WERI-Rb-1 (cell line): Measurements from ENCODE around the gene TYW1B.
"Not testable (repeated sequence)": the region's sequence is repeated elsewhere in the genome, so short reads cannot be mapped to it uniquely, and the experiment has no call there.

Experiments used
- DNase-seq: peaks from one replicate; pipeline ENCODE4 v3.0.0-alpha.2; 2020
- H3K27ac ChIP-seq: fragments of 250-450 bp; sonication (Bioruptor Pico); 2 replicates; pipeline ENCODE4 v1.5.1; 2020; ENCODE audit warnings: mild to moderate bottlenecking, moderate library complexity
- H3K27me3 ChIP-seq: fragments of 250-450 bp; sonication (Bioruptor Pico); 2 replicates; pipeline ENCODE4 v1.5.1; 2021; ENCODE audit warnings: mild to moderate bottlenecking, low read depth, moderate library complexity; ENCODE audit not compliant: insufficient read depth, severe bottlenecking
- H3K36me3 ChIP-seq: fragments of 250-450 bp; sonication (Bioruptor Pico); 2 replicates; pipeline ENCODE4 v1.5.1; 2020; ENCODE audit warnings: mild to moderate bottlenecking, moderate library complexity
- H3K4me3 ChIP-seq: 2 replicates; pipeline ENCODE4 v1.5.1; 2011; ENCODE audit warnings: low read depth, mild to moderate bottlenecking, control low read depth, low read length
- H3K9me3 ChIP-seq: fragments of 250-450 bp; sonication (Bioruptor Pico); 2 replicates; pipeline ENCODE4 v1.5.1; 2021; ENCODE audit warnings: mild to moderate bottlenecking, moderate library complexity; ENCODE audit not compliant: severe bottlenecking
- TF ChIP-seq, protein P1 (sequence below): IDR thresholded peaks from 2 replicates; pipeline ENCODE4 v1.5.1; 2011; ENCODE audit warnings: low read depth, mild to moderate bottlenecking, control low read depth, inconsistent platforms, low read length

Gene TYW1B

GRCh38 chr7:72674394-72674793 lies 153.6 kb downstream of the TYW1B start:
- H3K27ac ChIP-seq = no peak overlapping the region
- DNase-seq = no peak
- H3K4me3 ChIP-seq = no peak overlapping the region
- TF ChIP-seq, protein P1, sequence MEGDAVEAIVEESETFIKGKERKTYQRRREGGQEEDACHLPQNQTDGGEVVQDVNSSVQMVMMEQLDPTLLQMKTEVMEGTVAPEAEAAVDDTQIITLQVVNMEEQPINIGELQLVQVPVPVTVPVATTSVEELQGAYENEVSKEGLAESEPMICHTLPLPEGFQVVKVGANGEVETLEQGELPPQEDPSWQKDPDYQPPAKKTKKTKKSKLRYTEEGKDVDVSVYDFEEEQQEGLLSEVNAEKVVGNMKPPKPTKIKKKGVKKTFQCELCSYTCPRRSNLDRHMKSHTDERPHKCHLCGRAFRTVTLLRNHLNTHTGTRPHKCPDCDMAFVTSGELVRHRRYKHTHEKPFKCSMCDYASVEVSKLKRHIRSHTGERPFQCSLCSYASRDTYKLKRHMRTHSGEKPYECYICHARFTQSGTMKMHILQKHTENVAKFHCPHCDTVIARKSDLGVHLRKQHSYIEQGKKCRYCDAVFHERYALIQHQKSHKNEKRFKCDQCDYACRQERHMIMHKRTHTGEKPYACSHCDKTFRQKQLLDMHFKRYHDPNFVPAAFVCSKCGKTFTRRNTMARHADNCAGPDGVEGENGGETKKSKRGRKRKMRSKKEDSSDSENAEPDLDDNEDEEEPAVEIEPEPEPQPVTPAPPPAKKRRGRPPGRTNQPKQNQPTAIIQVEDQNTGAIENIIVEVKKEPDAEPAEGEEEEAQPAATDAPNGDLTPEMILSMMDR = no peak
- H3K27me3 ChIP-seq = no peaks in the 10 kb centered on the region
- no peaks in the 10 kb centered on the region for H3K36me3 ChIP-seq
- H3K9me3 ChIP-seq = no peaks in the 10 kb centered on the region

- not testable (repeated sequence) for H3K27ac ChIP-seq, H3K9me3 ChIP-seq, DNase-seq, H3K36me3 ChIP-seq, H3K4me3 ChIP-seq, H3K27me3 ChIP-seq
Observed at GRCh38 chr7:72670850-72671249, 157.2 kb downstream of the TYW1B start.

DNA sequence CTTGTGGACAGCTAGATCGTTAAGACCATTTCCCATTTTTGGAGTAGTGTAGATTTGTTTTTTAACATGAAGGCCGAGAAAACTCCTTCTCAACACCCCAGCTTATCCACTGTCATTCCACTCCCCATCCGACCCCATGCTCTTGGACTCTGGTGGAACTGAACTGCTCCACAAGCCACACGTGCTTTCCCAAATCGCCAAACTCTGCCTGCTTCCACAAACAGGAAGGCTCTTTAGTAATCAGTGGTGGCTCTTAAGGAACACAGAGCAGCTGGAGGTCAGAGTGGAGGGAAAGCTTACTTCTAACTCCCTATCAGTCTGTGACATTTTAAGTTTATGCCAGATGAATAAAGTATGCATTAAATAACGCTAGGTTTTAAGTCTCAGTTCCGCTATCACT lies 159.6 kb downstream of the TYW1B start:
- H3K27ac ChIP-seq, H3K36me3 ChIP-seq, H3K9me3 ChIP-seq, H3K4me3 ChIP-seq, H3K27me3 ChIP-seq, DNase-seq: not testable (repeated sequence)

DNA sequence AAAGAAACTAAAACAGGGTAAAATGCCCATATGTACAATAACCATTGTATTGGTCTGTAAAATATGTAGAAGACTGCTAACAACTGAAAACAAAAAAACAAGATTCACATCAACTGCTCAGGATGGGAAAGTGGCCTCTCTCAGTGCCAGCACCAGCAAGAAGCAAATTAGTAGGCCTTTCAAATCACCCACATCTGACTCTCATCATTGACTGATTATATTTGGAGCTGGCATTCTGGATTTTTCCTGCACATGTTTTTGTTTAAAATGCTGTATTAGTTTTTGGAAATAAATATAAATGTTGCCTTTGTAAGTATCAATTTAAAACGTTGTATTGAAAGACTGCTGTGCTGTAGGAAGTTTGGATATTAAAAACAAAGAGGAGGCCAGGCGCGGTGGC lies 161.0 kb downstream of the TYW1B start:
- DNase-seq, H3K9me3 ChIP-seq, H3K4me3 ChIP-seq, H3K36me3 ChIP-seq, H3K27ac ChIP-seq, H3K27me3 ChIP-seq: not testable (repeated sequence)

DNA sequence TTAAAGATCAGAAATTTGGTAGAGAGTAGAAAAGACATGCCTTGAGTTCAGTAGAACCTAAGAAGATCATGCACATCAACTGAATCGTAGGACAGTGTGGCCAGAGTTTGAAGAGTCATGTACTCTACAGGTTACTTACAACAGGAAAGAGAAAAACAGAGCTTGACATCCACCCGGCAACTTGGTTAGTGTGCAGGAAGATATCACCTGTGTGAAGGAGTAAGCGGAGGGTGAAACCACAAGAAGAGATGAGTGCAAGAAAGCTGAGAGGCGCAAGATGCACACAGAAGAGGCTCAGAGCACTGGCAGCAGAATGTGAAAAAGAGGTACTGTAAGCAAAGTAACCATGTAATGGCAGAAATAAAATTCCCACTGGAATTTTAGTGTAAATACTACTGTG lies 179.4 kb downstream of the TYW1B start:
- not testable (repeated sequence) for H3K36me3 ChIP-seq, DNase-seq, H3K27me3 ChIP-seq, H3K27ac ChIP-seq, H3K9me3 ChIP-seq, H3K4me3 ChIP-seq

DNA sequence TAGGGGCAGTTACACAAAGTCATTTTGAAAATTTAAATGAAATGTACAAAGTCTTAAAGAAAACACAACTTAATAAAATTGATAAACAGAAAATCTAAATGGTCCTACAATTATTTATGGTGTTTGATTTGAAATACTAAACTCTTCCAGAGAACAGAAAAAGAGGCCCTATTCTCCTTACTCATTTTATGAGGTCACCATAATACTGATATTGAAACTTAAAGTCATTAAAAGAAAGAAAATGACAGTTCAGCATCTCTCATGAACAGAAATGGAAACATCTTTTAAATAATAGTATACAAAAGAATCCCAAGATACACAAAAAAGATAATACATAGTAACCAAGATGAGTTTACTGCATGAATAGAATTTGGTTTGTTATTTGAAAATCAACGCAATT lies 184.3 kb downstream of the TYW1B start:
- H3K27me3 ChIP-seq, DNase-seq, H3K27ac ChIP-seq, H3K36me3 ChIP-seq, H3K4me3 ChIP-seq, H3K9me3 ChIP-seq: not testable (repeated sequence)

DNA sequence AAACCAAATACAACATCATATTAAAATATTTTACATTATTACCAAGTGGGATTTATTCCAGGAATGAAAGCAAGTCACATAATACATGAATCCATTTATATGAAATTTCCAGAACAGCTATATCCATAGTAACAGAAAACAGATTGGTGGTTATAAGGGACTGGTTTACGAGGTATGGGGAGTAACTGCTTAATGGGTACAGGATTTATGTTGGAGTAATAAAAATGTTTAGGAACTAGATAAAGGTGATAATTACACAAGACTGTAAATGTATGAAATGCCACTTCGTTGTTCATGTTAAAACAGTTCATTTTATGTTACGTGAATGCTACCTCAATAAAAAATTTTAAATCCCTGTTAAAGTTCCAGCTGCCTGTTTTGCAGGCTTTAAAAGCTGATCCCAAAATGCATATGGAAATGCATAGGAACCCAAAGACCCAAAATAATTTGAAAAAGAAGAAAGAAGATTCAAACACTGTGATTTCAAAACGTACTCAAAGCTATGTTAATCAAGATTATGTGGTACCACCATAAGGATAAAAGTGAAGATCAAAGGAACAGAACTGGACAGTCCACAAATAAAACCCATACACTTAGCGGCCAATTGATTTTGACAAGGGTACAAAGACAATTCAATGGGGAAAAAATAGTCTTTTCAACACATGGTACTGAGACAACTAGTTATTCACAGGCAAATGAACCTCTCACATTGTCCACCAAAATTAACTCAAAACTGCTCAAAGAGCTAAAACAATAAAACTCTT lies 186.3 kb downstream of the TYW1B start:
- not testable (repeated sequence) for H3K36me3 ChIP-seq, H3K27ac ChIP-seq, H3K9me3 ChIP-seq, H3K27me3 ChIP-seq, H3K4me3 ChIP-seq, DNase-seq

DNA sequence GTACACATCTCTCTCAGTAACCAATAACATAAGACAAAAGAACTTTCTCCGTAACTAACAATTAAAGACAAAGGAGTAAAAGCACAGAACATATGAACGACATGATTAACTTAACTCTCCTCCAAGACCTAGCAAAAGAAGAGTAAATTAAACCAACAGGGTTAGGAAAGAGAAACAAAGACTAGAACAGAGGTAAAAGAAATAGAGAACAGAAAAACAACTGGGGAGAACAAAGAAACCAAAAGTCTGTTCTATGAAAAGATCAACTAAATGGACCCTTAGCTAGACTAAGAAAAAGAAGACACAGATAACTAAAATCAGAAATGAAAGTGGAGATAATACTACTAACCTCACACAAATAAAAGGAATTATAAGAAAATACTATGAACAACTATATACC lies 187.3 kb downstream of the TYW1B start:
- not testable (repeated sequence) for DNase-seq, H3K27ac ChIP-seq, H3K9me3 ChIP-seq, H3K4me3 ChIP-seq, H3K36me3 ChIP-seq, H3K27me3 ChIP-seq

DNA sequence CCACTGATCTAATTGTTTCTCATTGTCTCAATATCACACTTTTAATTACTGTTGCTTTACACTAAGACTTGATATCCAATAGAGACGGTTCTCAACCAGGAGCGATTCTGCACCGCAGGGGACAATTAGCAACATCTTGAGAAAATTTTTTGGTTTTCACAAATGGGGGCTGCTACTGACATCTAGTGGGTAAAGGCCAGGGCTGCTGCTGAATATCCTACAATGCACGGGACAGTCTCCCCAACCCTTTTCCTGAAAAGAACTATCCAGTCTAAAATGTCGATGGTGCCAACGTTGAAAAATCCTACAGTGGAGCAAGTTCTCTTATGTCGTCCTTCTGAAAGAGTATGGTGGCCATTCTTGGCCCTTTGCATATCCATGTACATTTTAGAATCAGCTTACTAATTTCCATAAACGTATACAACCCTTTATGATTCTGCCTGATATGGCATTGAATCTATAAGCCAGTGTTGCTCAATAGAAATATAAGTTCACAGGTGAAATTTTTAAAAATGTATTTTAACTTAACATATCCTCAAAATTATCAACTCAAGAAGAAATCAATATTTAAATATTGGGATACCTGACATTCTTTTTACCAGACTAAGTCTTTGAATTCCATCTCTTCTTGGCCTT lies 192.6 kb downstream of the TYW1B start:
- TF ChIP-seq, protein P1 = 0 out of 2 replicates have a peak, but pooled peaks have one; percentile 18
- H3K27me3 ChIP-seq, H3K4me3 ChIP-seq, H3K9me3 ChIP-seq, DNase-seq, H3K27ac ChIP-seq, H3K36me3 ChIP-seq: not testable (repeated sequence)

- H3K27ac ChIP-seq, H3K9me3 ChIP-seq, H3K27me3 ChIP-seq, H3K4me3 ChIP-seq, H3K36me3 ChIP-seq: not testable (repeated sequence)
- DNase-seq = peak; percentile 39
Observed at GRCh38 chr7:72632765-72633292, 195.2 kb downstream of the TYW1B start.

GRCh38 chr7:72628375-72628774 lies 199.6 kb downstream of the TYW1B start:
- DNase-seq, H3K27ac ChIP-seq, H3K4me3 ChIP-seq, H3K36me3 ChIP-seq, H3K27me3 ChIP-seq, H3K9me3 ChIP-seq: not testable (repeated sequence)

GRCh38 chr7:72626428-72627011 lies 201.5 kb downstream of the TYW1B start:
- not testable (repeated sequence) for H3K36me3 ChIP-seq, H3K9me3 ChIP-seq, DNase-seq, H3K27ac ChIP-seq, H3K4me3 ChIP-seq, H3K27me3 ChIP-seq
